HG02938 (cell line): ENCODE data around the gene FGF11.

Experiments used
- ATAC-seq: cut with Tn5 transposase; IDR thresholded peaks from one replicate; pipeline ENCODE4 v1.9.1; 2021; ENCODE audit warnings: mild to moderate bottlenecking, moderate library complexity; ENCODE audit not compliant: unreplicated experiment

The FGF11 gene

GRCh38 chr17:7429722-7430121, 9.6 kb upstream of the FGF11 start:
- no peak for ATAC-seq

- no peak for ATAC-seq
Measured at GRCh38 chr17:7431231-7431630, 8.1 kb upstream of the FGF11 start.

- no peak for ATAC-seq
Measured at GRCh38 chr17:7432296-7432695, 7.0 kb upstream of the FGF11 start.

DNA sequence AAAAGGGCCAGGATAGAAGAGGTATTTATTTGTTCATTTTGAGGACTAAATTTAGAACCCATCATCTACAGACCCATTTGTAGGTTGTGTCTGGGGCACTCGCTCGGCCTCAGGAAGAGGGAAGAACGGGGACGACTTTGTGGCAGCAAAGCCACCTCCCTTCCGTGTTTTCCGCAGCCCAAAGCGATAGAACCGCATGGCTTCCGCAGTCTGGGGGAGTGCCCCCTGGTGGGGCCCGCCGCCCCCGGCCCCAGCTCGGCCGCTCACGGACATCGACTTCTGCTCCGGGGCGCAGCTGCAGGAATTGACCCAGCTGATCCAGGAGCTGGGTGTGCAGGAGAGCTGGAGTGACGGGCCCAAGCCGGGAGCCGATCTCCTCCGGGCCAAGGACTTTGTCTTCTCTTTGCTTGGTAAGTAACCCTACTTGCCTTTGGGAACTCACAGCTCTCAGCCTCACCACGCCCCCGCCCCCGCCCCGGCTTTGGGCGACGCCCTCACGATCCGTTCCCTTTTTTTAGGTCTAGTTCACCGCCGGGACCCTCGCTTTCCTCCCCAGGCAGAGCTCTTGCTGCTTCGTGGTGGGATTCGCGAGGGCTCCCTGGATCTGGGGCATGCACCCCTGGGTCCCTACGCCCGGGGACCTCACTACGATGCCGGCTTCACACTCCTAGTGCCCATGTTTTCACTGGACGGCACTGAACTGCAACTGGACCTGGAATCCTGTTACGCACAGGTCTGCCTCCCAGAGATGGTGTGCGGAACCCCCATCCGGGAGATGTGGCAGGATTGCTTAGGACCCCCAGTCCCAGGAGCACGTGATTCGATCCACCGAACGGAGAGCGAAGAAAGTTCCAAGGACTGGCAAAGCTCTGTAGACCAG, 3.4 kb upstream of the FGF11 start:
- ATAC-seq = peak; percentile 17

- no peak for ATAC-seq
Measured at GRCh38 chr17:7436556-7437368, 2.5 kb upstream of the FGF11 start.

DNA sequence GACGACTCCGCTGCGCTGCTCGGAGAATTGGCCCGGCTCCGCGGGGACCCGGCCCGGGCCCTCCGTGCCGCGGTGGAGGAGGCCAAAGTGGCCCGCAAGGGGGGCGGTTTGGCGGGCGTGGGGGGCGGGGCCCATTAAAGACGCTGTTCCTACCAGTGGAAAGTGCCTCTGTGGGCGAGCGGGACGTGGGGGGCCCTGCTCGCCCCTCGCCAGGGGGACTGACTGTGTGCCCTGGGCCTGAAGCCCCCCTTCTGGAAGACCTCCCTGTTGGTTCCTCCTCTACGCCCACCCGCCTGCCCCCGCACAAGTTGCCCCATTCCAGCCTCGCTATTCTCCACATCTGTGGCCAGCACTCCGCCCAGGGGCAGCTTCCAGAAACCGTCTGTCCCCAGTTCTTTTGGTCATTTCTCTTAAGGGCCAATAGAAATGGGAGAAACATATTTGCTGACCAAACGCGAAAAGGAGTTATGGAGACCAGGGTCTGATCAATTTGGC, 1.9 kb upstream of the FGF11 start:
- no peak for ATAC-seq

- no peak for ATAC-seq
Measured at GRCh38 chr17:7437950-7438614, 1.2 kb upstream of the FGF11 start.

DNA sequence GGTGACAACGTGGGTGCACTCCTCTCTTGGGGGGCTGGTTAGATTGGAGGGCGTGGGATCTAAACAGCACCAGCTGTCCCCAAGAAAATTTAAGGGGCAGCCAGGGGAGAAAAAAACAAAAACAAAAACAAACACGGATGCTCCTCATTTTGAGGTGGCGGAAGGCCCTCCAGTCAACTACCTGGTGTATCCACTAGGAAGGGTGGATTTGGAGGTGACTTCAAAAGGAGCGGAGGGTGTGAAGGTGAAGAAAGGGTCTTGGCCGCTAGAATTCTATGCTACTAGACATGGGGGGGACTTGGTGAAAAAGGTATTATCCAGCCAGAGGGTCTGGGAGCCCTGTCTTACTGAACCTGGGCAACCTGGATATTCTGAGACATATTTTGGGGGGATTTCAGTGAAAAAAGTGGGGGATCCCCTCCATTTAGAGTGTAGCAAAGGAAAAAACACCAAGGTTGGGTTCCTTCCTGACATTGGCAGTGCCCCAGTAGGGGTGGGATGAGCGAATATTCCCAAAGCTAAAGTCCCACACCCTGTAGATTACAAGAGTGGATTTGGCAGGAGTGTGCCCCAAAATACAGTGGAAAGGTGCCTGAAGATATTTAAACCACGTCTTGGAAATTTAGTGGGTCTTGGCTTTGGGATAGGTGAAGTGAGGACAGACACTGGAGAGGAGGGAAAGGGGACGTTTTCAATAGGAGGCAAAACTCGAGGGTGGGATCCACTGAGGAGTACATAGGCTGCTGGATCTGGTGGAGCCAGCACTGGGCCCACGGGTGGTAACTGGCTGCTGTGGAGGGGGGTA, 454 bp upstream of the FGF11 start:
- ATAC-seq = no peak

DNA sequence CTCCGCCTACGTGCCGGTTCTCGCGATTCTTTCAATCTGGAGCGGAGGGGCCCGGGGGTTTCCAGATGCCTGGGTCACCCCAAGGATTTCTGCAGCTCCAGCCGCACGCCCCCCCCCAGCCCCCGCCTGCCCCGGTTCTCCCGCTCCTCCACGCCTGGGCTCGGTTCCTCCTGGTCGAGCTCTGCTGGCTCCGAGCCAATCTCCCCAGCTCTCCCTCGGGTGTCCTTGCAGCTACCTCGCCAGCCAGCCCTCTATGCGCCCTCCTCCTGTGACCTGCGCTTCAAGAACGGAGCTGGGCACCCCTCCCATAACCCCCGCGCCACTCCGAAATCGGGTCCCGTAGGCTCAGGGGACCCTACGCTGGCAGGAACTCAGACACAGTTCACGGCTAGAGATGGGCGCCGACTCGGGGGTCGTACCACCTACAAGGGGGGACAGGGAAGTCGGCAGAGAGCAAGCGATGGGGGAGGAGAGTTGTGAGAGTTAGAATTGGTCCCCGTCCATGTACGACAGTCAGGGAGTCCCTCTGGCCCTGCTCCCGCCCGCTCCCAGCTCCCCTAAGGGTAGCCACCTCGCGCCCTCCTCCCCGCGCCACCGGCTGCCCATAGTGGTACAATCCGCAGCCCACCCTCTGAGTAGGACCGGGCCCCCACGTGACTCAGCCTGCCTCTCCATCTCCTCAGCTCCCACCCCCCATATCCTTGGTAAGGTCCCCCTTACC, 961 bp downstream of the FGF11 start:
- no peak for ATAC-seq

GRCh38 chr17:7440834-7441195, 1.5 kb downstream of the FGF11 start:
- ATAC-seq = no peak

- ATAC-seq = no peak
Measured at GRCh38 chr17:7441266-7441665, 2.0 kb downstream of the FGF11 start.

GRCh38 chr17:7442142-7442541, 2.8 kb downstream of the FGF11 start:
- ATAC-seq = no peak

DNA sequence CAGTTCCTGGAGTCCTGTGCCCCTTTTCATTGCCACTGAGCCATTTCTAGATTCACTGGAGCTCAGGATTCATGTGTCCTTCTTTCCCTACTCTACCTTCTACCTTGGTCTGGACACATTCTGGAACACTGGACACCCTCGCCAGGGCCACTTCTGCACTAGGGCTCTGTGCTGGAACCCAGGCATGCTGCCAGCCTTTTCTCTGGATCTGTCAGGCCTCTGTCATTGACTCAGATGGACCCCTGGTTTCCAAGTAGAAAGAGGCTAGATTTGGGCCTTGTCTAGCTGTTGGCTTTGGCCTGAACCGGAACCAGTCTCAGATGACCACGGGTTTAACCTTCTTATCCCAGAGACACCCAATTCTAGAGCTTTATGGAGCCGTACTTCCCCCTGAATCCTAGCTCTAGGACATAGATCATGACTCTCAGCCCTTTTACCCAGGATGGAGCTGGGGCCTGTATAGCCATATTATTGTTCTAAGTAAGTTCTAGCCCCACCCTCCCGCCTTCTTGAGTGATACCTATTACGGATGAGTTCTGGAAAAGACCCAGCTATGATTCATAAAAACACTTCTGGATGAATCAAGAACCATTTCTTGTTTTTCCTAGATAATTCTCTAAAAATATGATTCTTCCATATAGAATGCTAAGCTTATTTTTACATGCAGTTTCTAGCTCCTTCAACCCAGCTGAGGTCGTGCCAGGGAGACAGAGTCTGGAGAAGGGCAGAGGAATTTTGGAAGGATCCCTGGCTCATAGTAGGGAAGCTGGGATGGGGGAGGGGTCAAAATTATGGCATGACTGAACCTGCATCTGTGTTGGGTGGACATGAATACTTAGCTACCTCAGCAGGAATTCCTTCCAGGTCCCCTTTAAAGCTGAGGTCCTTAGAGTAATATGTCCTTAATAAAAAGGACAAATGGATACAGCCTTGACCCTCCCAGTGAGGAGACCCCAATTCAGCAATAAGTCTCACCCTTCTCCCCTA, 4.5 kb downstream of the FGF11 start:
- no peak for ATAC-seq

- no peak for ATAC-seq
Measured at GRCh38 chr17:7444682-7445618, 5.6 kb downstream of the FGF11 start, which contains the start of gene CHRNB1. CHRNB1 (plus strand) TSS chr17:7445061; CDS start chr17:7445128, 67 bp downstream.

- no peak for ATAC-seq
Measured at GRCh38 chr17:7445619-7445968, 6.3 kb downstream of the FGF11 start.

DNA sequence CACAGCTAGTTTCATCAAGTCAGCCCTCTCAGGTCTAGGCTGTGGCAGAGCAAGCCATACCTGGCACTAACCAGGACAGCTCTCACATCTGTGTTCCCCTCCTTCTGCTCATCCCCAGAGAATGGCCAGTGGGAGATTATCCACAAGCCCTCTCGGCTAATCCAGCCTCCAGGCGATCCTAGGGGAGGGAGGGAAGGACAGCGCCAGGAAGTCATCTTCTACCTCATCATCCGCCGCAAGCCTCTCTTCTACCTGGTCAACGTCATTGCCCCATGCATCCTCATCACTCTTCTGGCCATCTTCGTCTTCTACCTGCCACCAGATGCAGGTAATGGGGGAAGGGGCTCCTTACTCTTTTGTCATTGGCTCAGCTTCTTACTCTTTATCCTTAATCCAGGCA, 9.1 kb downstream of the FGF11 start:
- no peak for ATAC-seq

DNA sequence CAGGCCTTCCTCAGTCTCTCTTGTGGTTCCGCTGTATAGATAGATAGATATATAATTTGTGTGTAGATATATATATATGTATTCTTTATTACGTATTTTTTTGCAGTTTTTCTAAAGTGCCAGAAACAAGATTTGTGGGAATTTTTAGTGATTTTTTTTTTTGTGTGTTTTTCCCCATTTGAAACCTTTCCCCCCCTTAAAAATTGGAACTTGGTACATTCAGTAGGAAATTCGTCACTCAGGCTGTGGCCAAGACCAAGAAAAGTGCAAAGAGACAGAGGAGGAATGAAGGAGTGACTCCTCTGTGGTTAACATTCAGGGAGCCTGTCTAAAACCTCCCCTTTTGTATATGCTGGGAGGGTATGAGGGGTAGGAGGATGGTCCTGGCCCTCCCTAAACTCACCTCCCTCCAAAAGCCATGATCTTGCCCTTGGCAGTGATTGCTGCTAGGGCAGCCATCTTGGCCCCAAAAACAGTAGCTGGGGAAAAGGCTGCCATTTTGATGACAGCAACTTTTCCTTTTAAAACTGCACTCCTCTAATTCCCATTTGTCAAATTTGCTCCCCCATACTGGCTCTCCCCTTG, 20.7 kb downstream of the FGF11 start:
- no peak for ATAC-seq
